ENCODE results near the gene KRTAP5-11. TPM values are rescaled to one million over a fixed set of nuclear protein-coding genes. Genes with fewer than 3 reads are reported as not detected.
"Not testable (repeated sequence)": the region's sequence is repeated elsewhere in the genome, so short reads cannot be mapped to it uniquely, and the experiment has no call there.

Gene KRTAP5-11, protein sequence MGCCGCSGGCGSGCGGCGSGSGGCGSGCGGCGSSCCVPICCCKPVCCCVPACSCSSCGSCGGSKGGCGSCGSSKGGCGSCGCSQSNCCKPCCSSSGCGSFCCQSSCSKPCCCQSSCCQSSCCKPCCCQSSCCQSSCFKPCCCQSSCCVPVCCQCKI
- not detected in 2 replicates for total RNA-seq (2022)
- Bru-seq, nascent RNA, result not detected
- BruChase-seq, experiment 1, labeled RNA remaining after a 6-hour chase, result not detected
- BruChase-seq, experiment 2, labeled RNA remaining after a 2-hour chase, result not detected
- long read RNA-seq, result 0 reads

- Mint-ChIP-seq H3K27me3 (ENCODE audit: insufficient read depth, unreplicated experiment) (no peaks in the 10 kb centered on the region), H3K27ac (ENCODE audit: low read depth, unreplicated experiment) (no peak within 1 kb of the TSS), H3K36me3 (ENCODE audit: insufficient read depth, unreplicated experiment) (no peaks in the 10 kb centered on the region), H3K9me3 (ENCODE audit: unreplicated experiment) (no peaks in the 10 kb centered on the region), H3K4me1 (ENCODE audit: insufficient read depth, unreplicated experiment) (no peaks in the 10 kb centered on the region), H3K4me3 (ENCODE audit: unreplicated experiment) (no peak within 1 kb of the TSS)
- intact Hi-C loops (cut with micrococcal nuclease), result no loop called here
- DNase-seq (ENCODE audit: unreplicated experiment), result no peak
- TF ChIP-seq, protein P1, sequence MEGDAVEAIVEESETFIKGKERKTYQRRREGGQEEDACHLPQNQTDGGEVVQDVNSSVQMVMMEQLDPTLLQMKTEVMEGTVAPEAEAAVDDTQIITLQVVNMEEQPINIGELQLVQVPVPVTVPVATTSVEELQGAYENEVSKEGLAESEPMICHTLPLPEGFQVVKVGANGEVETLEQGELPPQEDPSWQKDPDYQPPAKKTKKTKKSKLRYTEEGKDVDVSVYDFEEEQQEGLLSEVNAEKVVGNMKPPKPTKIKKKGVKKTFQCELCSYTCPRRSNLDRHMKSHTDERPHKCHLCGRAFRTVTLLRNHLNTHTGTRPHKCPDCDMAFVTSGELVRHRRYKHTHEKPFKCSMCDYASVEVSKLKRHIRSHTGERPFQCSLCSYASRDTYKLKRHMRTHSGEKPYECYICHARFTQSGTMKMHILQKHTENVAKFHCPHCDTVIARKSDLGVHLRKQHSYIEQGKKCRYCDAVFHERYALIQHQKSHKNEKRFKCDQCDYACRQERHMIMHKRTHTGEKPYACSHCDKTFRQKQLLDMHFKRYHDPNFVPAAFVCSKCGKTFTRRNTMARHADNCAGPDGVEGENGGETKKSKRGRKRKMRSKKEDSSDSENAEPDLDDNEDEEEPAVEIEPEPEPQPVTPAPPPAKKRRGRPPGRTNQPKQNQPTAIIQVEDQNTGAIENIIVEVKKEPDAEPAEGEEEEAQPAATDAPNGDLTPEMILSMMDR (IDR thresholded peaks at IDR 0.05; ENCODE audit: unreplicated experiment), result no peak
- CTCF ChIA-PET, result interaction anchor here (0.6 kb wide), 2 partner anchors 203 to 457 kb away, joined by 3 read pairs; no protein-coding TSS in a partner anchor
- POLR2A ChIA-PET, result no interaction called here
- BruUV-seq (replicated peaks), result no TSS peak
These were observed at the start of gene KRTAP5-11 for GRCh38 chr11:71582309-71582895. Gene KRTAP5-11, minus strand, starts transcription at chr11:71582875. Its CDS starts 38 bp downstream, at chr11:71582837.

DNA sequence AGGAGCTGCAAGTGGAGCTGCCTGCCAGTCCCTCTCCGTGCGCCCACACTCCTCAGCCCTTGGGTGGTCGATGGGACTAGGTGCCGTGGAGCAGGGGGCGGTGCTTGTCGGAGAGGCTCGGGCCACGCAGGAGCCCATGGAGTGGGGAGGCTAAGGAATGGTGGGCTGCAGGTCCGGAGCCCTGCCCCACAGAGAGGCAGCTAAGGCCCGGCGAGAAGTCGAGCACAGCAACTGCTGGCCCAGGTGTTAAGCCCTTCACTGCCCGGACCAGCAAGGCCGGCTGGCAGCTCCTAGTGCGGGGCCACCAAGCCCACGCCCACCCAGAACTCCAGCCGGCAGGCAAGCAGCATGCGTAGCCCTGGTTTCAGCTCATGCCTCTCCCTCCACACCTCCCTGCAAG is 48.9 kb upstream of the KRTAP5-11 start:
- H3K27ac Mint-ChIP-seq (ENCODE audit: low read depth, unreplicated experiment); H3K4me1 Mint-ChIP-seq (ENCODE audit: insufficient read depth, unreplicated experiment); DNase-seq (ENCODE audit: unreplicated experiment); H3K9me3 Mint-ChIP-seq (ENCODE audit: unreplicated experiment); intact Hi-C loops (cut with micrococcal nuclease); H3K36me3 Mint-ChIP-seq (ENCODE audit: insufficient read depth, unreplicated experiment); POLR2A ChIA-PET; BruUV-seq (replicated peaks); H3K4me3 Mint-ChIP-seq (ENCODE audit: unreplicated experiment): not testable (repeated sequence)
- CTCF ChIA-PET, result interaction anchor here (0.6 kb wide), 1 partner anchor 27 kb away, joined by 3 read pairs; no protein-coding TSS in a partner anchor
- H3K27me3 Mint-ChIP-seq (ENCODE audit: insufficient read depth, unreplicated experiment), result peaks cover 17% of the 10 kb centered on the region

- H3K4me3 Mint-ChIP-seq (ENCODE audit: unreplicated experiment); intact Hi-C loops (cut with micrococcal nuclease); BruUV-seq (replicated peaks); H3K27ac Mint-ChIP-seq (ENCODE audit: low read depth, unreplicated experiment); H3K4me1 Mint-ChIP-seq (ENCODE audit: insufficient read depth, unreplicated experiment); H3K9me3 Mint-ChIP-seq (ENCODE audit: unreplicated experiment); H3K36me3 Mint-ChIP-seq (ENCODE audit: insufficient read depth, unreplicated experiment); POLR2A ChIA-PET: not testable (repeated sequence)
- H3K27me3 Mint-ChIP-seq (ENCODE audit: insufficient read depth, unreplicated experiment), result peaks cover 17% of the 10 kb centered on the region
- CTCF ChIA-PET, result interaction anchor here (1.0 kb wide), 1 partner anchor 9 kb away, joined by 5 read pairs; no protein-coding TSS in a partner anchor
- DNase-seq (ENCODE audit: unreplicated experiment), result peak; percentile 6
These were observed 47.4 kb upstream of the KRTAP5-11 start for GRCh38 chr11:71630071-71630470.

DNA sequence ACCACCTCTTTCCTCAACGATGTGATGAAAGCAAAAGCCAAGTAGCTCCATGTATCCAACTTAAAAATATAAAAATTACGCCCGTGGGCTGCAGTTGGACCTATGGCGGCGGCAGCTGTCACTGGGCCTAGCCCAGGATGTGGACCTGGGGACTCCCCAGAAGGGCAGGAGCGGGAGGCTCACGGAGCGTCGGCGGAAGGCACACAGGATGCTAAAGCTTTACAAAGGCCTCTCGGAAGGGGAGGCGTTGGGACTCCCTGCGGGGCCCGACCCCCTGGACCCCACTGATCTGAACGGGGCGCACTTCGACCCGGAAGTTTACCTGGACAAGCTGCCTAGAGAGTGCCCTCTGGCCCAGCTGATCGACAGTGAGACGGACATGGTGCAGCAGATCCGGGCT is 46.3 kb upstream of the KRTAP5-11 start:
- CTCF ChIA-PET, result interaction anchor here (0.7 kb wide), 1 partner anchor 10 kb away, joined by 6 read pairs; no protein-coding TSS in a partner anchor
- BruUV-seq (replicated peaks); H3K4me3 Mint-ChIP-seq (ENCODE audit: unreplicated experiment); H3K27ac Mint-ChIP-seq (ENCODE audit: low read depth, unreplicated experiment); intact Hi-C loops (cut with micrococcal nuclease); H3K36me3 Mint-ChIP-seq (ENCODE audit: insufficient read depth, unreplicated experiment); H3K4me1 Mint-ChIP-seq (ENCODE audit: insufficient read depth, unreplicated experiment); H3K9me3 Mint-ChIP-seq (ENCODE audit: unreplicated experiment); DNase-seq (ENCODE audit: unreplicated experiment): not testable (repeated sequence)
- POLR2A ChIA-PET, result interaction anchor here (0.7 kb wide), 1 partner anchor 181 kb away, joined by 3 read pairs; the partner anchor contains the start of gene DHCR7
- H3K27me3 Mint-ChIP-seq (ENCODE audit: insufficient read depth, unreplicated experiment), result peaks cover 14% of the 10 kb centered on the region

GRCh38 chr11:71623226-71623625 is 40.6 kb upstream of the KRTAP5-11 start:
- peaks cover 15% of the 10 kb centered on the region for H3K27me3 Mint-ChIP-seq (ENCODE audit: insufficient read depth, unreplicated experiment)
- H3K9me3 Mint-ChIP-seq (ENCODE audit: unreplicated experiment); H3K4me3 Mint-ChIP-seq (ENCODE audit: unreplicated experiment); POLR2A ChIA-PET; H3K36me3 Mint-ChIP-seq (ENCODE audit: insufficient read depth, unreplicated experiment); intact Hi-C loops (cut with micrococcal nuclease); CTCF ChIA-PET; DNase-seq (ENCODE audit: unreplicated experiment); BruUV-seq (replicated peaks); H3K27ac Mint-ChIP-seq (ENCODE audit: low read depth, unreplicated experiment); H3K4me1 Mint-ChIP-seq (ENCODE audit: insufficient read depth, unreplicated experiment): not testable (repeated sequence)

DNA sequence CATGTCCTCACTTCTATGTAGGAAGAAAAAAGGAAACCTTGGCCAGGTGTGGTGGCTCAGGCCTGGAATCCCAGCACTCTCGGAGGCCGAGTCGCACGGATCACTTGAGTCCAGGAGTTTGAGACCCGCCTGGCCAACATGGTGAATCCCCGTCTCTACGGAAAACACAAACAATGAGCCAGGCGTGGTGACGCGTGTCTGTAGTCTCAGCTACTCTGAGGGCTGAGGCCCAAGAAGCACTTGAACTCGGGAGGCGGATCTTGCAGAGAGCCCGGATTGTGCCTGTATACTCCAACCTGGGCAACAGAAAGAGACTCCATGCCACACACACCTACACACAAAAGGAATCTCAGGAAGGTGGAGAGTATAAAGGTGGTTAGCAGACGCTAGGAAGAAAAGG is 39.9 kb upstream of the KRTAP5-11 start:
- POLR2A ChIA-PET; intact Hi-C loops (cut with micrococcal nuclease); H3K4me1 Mint-ChIP-seq (ENCODE audit: insufficient read depth, unreplicated experiment); H3K4me3 Mint-ChIP-seq (ENCODE audit: unreplicated experiment); BruUV-seq (replicated peaks); H3K9me3 Mint-ChIP-seq (ENCODE audit: unreplicated experiment); H3K36me3 Mint-ChIP-seq (ENCODE audit: insufficient read depth, unreplicated experiment); DNase-seq (ENCODE audit: unreplicated experiment); CTCF ChIA-PET; H3K27ac Mint-ChIP-seq (ENCODE audit: low read depth, unreplicated experiment): not testable (repeated sequence)
- H3K27me3 Mint-ChIP-seq (ENCODE audit: insufficient read depth, unreplicated experiment), result peaks cover 15% of the 10 kb centered on the region

DNA sequence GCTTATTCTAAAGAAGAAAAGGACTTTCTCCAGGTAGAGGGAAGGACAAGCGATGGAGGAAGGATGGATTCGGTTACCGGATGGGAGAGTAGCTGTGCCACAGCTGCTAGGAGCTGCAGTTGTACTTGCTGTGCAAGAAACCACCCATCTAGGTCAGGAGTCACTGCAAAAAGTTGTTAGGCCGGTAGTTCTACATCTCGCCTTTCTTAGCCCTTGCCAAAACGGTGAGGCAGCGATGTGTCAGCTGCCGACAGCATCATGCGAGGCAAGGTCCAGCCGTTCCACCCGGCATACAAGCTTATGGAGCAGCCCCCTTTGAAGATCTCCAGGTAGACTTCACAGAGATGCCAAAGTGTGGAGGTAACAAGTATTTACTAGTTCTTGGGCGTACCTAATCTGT is 32.3 kb upstream of the KRTAP5-11 start:
- H3K9me3 Mint-ChIP-seq (ENCODE audit: unreplicated experiment); H3K4me3 Mint-ChIP-seq (ENCODE audit: unreplicated experiment); H3K27ac Mint-ChIP-seq (ENCODE audit: low read depth, unreplicated experiment); POLR2A ChIA-PET; H3K4me1 Mint-ChIP-seq (ENCODE audit: insufficient read depth, unreplicated experiment); H3K36me3 Mint-ChIP-seq (ENCODE audit: insufficient read depth, unreplicated experiment); CTCF ChIA-PET; BruUV-seq (replicated peaks); intact Hi-C loops (cut with micrococcal nuclease); DNase-seq (ENCODE audit: unreplicated experiment): not testable (repeated sequence)
- H3K27me3 Mint-ChIP-seq (ENCODE audit: insufficient read depth, unreplicated experiment), result peaks cover 25% of the 10 kb centered on the region

- H3K4me3 Mint-ChIP-seq (ENCODE audit: unreplicated experiment); DNase-seq (ENCODE audit: unreplicated experiment); H3K4me1 Mint-ChIP-seq (ENCODE audit: insufficient read depth, unreplicated experiment); intact Hi-C loops (cut with micrococcal nuclease); CTCF ChIA-PET; H3K9me3 Mint-ChIP-seq (ENCODE audit: unreplicated experiment); BruUV-seq (replicated peaks); POLR2A ChIA-PET; H3K36me3 Mint-ChIP-seq (ENCODE audit: insufficient read depth, unreplicated experiment); H3K27ac Mint-ChIP-seq (ENCODE audit: low read depth, unreplicated experiment): not testable (repeated sequence)
- peaks cover 21% of the 10 kb centered on the region for H3K27me3 Mint-ChIP-seq (ENCODE audit: insufficient read depth, unreplicated experiment)
These were observed 31.8 kb upstream of the KRTAP5-11 start for GRCh38 chr11:71614366-71614917.

Data from MCF 10A (cell line).